Nephron progenitor cell (in vitro differentiated cells): ENCODE data around the gene TMEM81.

Experiments used
- DNase-seq: peaks from one replicate; pipeline ENCODE4 v3.0.0; 2021
- H3K27ac Mint-ChIP-seq: 2 replicates; pipeline ENCODE4 v1.8.0; 2021; ENCODE audit warnings: mild to moderate bottlenecking, moderate library complexity, mixed read lengths
- H3K27me3 Mint-ChIP-seq: 2 replicates; pipeline ENCODE4 v1.8.0; 2021; ENCODE audit warnings: mild to moderate bottlenecking, low read depth, mixed read lengths; ENCODE audit not compliant: poor library complexity
- H3K36me3 Mint-ChIP-seq: 2 replicates; pipeline ENCODE4 v1.8.0; 2021; ENCODE audit warnings: low read depth, mixed read lengths
- H3K4me1 Mint-ChIP-seq: 2 replicates; pipeline ENCODE4 v1.8.0; 2021; ENCODE audit warnings: mixed read lengths
- H3K4me3 Mint-ChIP-seq: 2 replicates; pipeline ENCODE4 v1.8.0; 2021; ENCODE audit warnings: mild to moderate bottlenecking, moderate library complexity, mixed read lengths
- H3K9me3 Mint-ChIP-seq: 2 replicates; pipeline ENCODE4 v1.8.0; 2021; ENCODE audit warnings: mild to moderate bottlenecking, moderate library complexity, mixed read lengths
- TF ChIP-seq, protein P1 (sequence below): fragments of 200-600 bp; sonication (generic); IDR thresholded peaks from 2 replicates; pipeline ENCODE4 v1.5.0; 2021; ENCODE audit warnings: antibody characterized with exemption

Gene TMEM81

GRCh38 chr1:205067031-205067430 is 17.2 kb downstream of the TMEM81 start:
- Mint-ChIP-seq H3K27ac (no peak overlapping the region), H3K4me3 (no peak overlapping the region), H3K4me1 (peaks cover 17% of the 10 kb centered on the region), H3K36me3 (no peaks in the 10 kb centered on the region), H3K9me3 (no peaks in the 10 kb centered on the region), H3K27me3 (peaks cover 8% of the 10 kb centered on the region)
- TF ChIP-seq, protein P1, sequence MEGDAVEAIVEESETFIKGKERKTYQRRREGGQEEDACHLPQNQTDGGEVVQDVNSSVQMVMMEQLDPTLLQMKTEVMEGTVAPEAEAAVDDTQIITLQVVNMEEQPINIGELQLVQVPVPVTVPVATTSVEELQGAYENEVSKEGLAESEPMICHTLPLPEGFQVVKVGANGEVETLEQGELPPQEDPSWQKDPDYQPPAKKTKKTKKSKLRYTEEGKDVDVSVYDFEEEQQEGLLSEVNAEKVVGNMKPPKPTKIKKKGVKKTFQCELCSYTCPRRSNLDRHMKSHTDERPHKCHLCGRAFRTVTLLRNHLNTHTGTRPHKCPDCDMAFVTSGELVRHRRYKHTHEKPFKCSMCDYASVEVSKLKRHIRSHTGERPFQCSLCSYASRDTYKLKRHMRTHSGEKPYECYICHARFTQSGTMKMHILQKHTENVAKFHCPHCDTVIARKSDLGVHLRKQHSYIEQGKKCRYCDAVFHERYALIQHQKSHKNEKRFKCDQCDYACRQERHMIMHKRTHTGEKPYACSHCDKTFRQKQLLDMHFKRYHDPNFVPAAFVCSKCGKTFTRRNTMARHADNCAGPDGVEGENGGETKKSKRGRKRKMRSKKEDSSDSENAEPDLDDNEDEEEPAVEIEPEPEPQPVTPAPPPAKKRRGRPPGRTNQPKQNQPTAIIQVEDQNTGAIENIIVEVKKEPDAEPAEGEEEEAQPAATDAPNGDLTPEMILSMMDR, result no peak
- no peak for DNase-seq

- DNase-seq, result no peak
- TF ChIP-seq, protein P1, result no peak
- Mint-ChIP-seq H3K9me3 (no peaks in the 10 kb centered on the region), H3K36me3 (no peaks in the 10 kb centered on the region), H3K4me3 (no peak overlapping the region), H3K4me1 (peaks cover 24% of the 10 kb centered on the region), H3K27ac (no peak overlapping the region), H3K27me3 (peaks cover 8% of the 10 kb centered on the region)
Observed at GRCh38 chr1:205066141-205066818, 18.0 kb downstream of the TMEM81 start.

DNA sequence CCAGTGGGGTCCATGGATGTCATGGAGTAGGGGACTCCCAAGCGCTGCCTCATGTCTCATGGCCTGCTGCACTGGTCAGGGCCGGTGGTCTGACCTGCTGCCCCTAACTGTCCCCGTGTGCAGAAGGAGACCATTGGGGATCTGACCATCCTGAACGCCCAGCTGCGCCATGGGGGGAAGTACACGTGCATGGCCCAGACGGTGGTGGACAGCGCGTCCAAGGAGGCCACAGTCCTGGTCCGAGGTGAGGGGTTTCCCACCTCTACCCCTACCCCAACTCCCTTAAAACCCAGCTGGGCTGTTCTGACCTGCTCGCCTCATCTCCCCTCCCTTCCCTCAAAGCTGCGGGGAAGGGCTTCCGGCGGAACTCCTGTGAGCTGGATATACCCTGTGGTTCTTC is 18.6 kb downstream of the TMEM81 start:
- Mint-ChIP-seq H3K27me3 (peaks cover 5% of the 10 kb centered on the region), H3K4me1 (peaks cover 25% of the 10 kb centered on the region), H3K27ac (no peak overlapping the region), H3K4me3 (no peak overlapping the region), H3K36me3 (no peaks in the 10 kb centered on the region), H3K9me3 (no peaks in the 10 kb centered on the region)
- DNase-seq, result no peak
- TF ChIP-seq, protein P1, result no peak

GRCh38 chr1:205064741-205065316 is 19.4 kb downstream of the TMEM81 start:
- Mint-ChIP-seq H3K27me3 (peaks cover 5% of the 10 kb centered on the region), H3K27ac (peak overlapping the region; percentile 82), H3K9me3 (no peaks in the 10 kb centered on the region), H3K36me3 (no peaks in the 10 kb centered on the region), H3K4me1 (peaks cover 25% of the 10 kb centered on the region), H3K4me3 (no peak overlapping the region)
- TF ChIP-seq, protein P1, result no peak
- DNase-seq, result no peak

GRCh38 chr1:205064301-205064700 is 20.0 kb downstream of the TMEM81 start:
- Mint-ChIP-seq H3K4me1 (peaks cover 25% of the 10 kb centered on the region), H3K27me3 (peaks cover 5% of the 10 kb centered on the region), H3K9me3 (no peaks in the 10 kb centered on the region), H3K27ac (no peak overlapping the region), H3K4me3 (no peak overlapping the region), H3K36me3 (no peaks in the 10 kb centered on the region)
- no peak for DNase-seq
- TF ChIP-seq, protein P1, result no peak

DNA sequence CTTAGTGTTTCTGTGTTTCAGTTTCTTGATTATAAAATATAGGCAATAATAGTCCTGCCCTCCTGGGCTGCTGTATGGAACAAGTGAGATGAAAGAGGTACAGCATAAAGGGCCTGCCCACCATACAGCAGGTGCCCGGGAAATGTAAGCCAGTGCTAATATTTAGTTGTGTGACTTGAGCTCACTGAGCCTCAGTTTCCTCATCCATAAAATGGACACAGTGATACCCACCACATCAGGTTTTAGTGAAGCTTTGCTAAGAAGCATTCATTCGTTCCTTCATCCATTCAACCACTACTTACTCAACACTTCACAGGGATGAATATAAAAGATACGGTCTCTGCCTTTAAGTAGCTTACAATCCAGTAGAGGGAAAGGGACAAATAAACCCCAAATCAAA is 21.4 kb downstream of the TMEM81 start:
- DNase-seq, result no peak
- H3K36me3 Mint-ChIP-seq, result no peaks in the 10 kb centered on the region
- no peaks in the 10 kb centered on the region for H3K9me3 Mint-ChIP-seq
- no peak overlapping the region for H3K27ac Mint-ChIP-seq
- no peak overlapping the region for H3K4me3 Mint-ChIP-seq
- peaks cover 5% of the 10 kb centered on the region for H3K27me3 Mint-ChIP-seq
- H3K4me1 Mint-ChIP-seq, result peaks cover 29% of the 10 kb centered on the region
- TF ChIP-seq, protein P1, result no peak
